Measurements from ENCODE around the gene CUEDC2.

Gene CUEDC2

GRCh38 chr10:102435133-102435497 lies 2.7 kb upstream of the CUEDC2 start:
- Histone ChIP-seq H3K9me3 (no peaks in the 10 kb centered on the region), H3K27me3 (peaks cover 0 to 45% of the 10 kb centered on the region in 2 donors), H3K4me3 (peak overlapping the region in 1 of 2 donors; percentile 30), H3K27ac (no peak overlapping the region), H3K36me3 (no peaks in the 10 kb centered on the region), H3K4me1 (peaks cover 0 to 24% (median 20%) of the 10 kb centered on the region in 4 donors)
- intact Hi-C loops (cut with DNase I; ENCODE audit: low total_unique reads) = no loop called here
- TF ChIP-seq, protein P1, sequence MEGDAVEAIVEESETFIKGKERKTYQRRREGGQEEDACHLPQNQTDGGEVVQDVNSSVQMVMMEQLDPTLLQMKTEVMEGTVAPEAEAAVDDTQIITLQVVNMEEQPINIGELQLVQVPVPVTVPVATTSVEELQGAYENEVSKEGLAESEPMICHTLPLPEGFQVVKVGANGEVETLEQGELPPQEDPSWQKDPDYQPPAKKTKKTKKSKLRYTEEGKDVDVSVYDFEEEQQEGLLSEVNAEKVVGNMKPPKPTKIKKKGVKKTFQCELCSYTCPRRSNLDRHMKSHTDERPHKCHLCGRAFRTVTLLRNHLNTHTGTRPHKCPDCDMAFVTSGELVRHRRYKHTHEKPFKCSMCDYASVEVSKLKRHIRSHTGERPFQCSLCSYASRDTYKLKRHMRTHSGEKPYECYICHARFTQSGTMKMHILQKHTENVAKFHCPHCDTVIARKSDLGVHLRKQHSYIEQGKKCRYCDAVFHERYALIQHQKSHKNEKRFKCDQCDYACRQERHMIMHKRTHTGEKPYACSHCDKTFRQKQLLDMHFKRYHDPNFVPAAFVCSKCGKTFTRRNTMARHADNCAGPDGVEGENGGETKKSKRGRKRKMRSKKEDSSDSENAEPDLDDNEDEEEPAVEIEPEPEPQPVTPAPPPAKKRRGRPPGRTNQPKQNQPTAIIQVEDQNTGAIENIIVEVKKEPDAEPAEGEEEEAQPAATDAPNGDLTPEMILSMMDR (IDR thresholded peaks at IDR 0.05) = no peak
- DNase-seq = no peak

DNA sequence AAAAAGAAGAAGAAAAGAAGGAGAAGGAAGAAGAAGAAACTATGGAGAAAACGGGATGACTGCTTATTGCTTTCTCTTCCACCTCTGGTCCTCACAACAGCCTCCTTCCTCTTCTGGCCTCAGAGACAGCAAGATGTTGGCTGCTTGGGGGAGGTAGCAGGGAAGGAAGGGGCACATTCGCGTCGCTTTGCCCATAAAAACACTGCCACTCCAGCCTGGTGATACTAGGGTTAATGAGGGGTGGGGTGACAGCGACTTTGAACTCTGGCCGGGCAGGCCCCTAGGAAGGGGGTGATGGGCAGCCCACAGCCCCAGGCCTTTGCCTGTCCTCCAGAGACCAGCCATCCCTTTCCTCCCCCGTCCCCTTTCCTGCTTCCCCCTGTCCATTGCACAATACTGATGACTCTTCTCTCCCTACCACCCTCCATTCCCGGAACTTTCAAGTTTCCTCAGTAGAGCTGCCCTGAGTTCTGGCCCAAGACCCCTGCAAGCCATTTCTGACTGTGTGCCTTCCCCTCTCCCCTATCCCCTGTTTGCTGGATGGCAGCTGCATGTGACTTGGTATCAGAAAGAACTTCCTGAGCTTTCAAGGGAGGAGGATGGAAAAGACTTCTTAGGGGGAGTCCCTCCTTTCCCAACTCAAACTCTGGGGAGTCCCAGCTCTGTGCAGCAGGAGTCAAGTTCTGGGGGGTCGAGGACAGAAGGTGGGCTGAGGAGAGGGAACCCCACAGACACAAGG lies 2.2 kb upstream of the CUEDC2 start:
- intact Hi-C loops (cut with DNase I; ENCODE audit: low total_unique reads) = no loop called here
- DNase-seq = no peak
- Histone ChIP-seq H3K4me3 (no peak overlapping the region), H3K9me3 (no peaks in the 10 kb centered on the region), H3K27me3 (peaks cover 0 to 45% of the 10 kb centered on the region in 2 donors), H3K27ac (no peak overlapping the region), H3K36me3 (no peaks in the 10 kb centered on the region), H3K4me1 (peaks cover 0 to 24% (median 20%) of the 10 kb centered on the region in 4 donors)
- TF ChIP-seq, protein P1 (IDR thresholded peaks at IDR 0.05) = no peak

GRCh38 chr10:102433619-102434046 lies 1.3 kb upstream of the CUEDC2 start:
- H3K4me1 ChIP-seq = peaks cover 0 to 24% (median 20%) of the 10 kb centered on the region in 4 donors
- no peaks in the 10 kb centered on the region for H3K9me3 ChIP-seq
- no peaks in the 10 kb centered on the region for H3K36me3 ChIP-seq
- no peak overlapping the region for H3K27ac ChIP-seq
- DNase-seq = no peak
- H3K4me3 ChIP-seq = no peak overlapping the region
- intact Hi-C loops (cut with DNase I; ENCODE audit: low total_unique reads) = no loop called here
- H3K27me3 ChIP-seq = peaks cover 0 to 39% of the 10 kb centered on the region in 2 donors
- TF ChIP-seq, protein P1 (IDR thresholded peaks at IDR 0.05) = no peak

DNA sequence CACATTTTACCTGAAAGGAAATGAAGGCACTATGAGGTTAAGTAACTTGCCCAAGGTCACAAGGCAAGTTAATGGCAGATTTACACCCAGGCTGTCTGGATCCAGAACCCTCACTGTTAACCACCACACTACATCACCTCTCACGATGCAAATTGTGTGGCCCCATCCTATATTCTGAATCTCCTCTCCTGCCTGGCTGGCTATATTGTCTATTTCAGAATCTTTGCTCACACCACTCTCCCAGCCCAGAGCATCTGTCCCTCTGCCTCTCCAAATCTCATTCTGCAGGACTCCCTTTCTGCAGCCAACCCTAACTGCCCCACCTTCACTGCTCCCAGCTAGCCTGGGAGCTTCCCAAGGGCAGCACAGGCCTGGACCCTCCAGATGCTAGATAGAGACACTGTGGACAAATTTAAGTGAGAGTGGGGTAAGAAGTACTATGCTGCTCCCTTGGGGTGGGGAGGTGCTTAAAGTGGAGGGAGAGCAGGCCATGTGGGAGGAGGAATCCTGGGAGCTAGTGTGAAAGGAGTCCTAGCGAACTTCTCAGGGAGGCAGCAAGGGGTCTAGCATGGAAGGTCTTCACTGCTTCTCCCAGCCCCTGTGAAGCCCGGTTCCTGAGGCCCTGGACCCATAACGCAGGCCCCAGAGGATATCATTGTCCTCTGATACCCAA lies 786 bp downstream of the CUEDC2 start:
- Histone ChIP-seq H3K36me3 (peaks cover 0 to 8% (median 0%) of the 10 kb centered on the region in 3 donors), H3K4me1 (peaks cover 0 to 24% (median 20%) of the 10 kb centered on the region in 4 donors), H3K4me3 (peak overlapping the region; percentile 92 to 96), H3K27ac (peak overlapping the region; percentile 84 to 88), H3K9me3 (no peaks in the 10 kb centered on the region), H3K27me3 (peaks cover 0 to 30% of the 10 kb centered on the region in 2 donors)
- TF ChIP-seq, protein P1 (IDR thresholded peaks at IDR 0.05) = no peak
- intact Hi-C loops (cut with DNase I; ENCODE audit: low total_unique reads) = no loop called here
- DNase-seq = no peak

DNA sequence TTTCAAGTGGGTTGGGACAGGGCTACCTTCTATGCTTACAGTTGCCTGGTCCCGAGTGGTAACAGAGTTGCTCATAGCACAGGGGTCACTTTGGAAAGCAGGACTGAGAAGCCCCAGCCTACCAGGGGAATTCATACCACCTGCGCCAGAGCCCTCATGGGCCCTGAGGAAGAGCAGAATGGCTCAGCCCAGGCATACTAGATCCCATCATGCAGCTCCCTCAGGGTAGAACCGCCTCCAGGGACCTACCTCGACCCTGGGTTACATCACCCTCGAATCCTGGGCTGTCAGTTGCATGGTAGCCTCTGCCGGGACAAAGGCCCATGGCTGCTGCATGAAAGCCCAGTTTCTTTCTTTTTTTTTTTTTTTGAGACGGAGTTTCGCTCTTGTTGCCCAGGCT lies 2.9 kb downstream of the CUEDC2 start:
- Histone ChIP-seq H3K27me3 (peaks cover 0 to 9% of the 10 kb centered on the region in 2 donors), H3K4me1 (peaks cover 0 to 16% (median 13%) of the 10 kb centered on the region in 4 donors), H3K9me3 (no peaks in the 10 kb centered on the region), H3K4me3 (no peak overlapping the region), H3K36me3 (peaks cover 0 to 16% (median under 1%) of the 10 kb centered on the region in 3 donors), H3K27ac (no peak overlapping the region)
- DNase-seq = no peak
- intact Hi-C loops (cut with DNase I; ENCODE audit: low total_unique reads) = no loop called here
- TF ChIP-seq, protein P1 (IDR thresholded peaks at IDR 0.05) = no peak

Measured in tibial artery (tissue), 4 donors.